Natural killer cell (primary cell): ENCODE results near the gene KCNT1. TPM values are rescaled to one million over a fixed set of nuclear protein-coding genes. Genes with fewer than 3 reads are reported as not detected.

Experiments
- ATAC-seq, 3 donors: fragments of 150-1000 bp in 2 of 3; fragments of 200-7000 bp in 1 of 3; cut with Tn5 transposase; 1 replicate in 1 of 3; 2 replicates in 2 of 3; pipeline ENCODE4 v1.10.0; 2021; ENCODE audit warnings: mild to moderate bottlenecking in 2 of 3, moderate library complexity in 2 of 3
- DNase-seq, 2 donors: peaks; one replicate each; pipeline versions ENCODE4 v3.0.0 to v3.0.0-alpha.2; 2013 to 2021; ENCODE audit warnings: mixed read lengths in 1 of 2
- H3K27ac ChIP-seq: one replicate; pipeline ENCODE4 v1.5.1; 2013; ENCODE audit warnings: mild to moderate bottlenecking, low read length
- H3K27me3 ChIP-seq: one replicate; pipeline ENCODE4 v1.6.1; 2013; ENCODE audit warnings: low read length; ENCODE audit not compliant: control insufficient read depth, insufficient read depth
- H3K36me3 ChIP-seq: one replicate; pipeline ENCODE4 v1.6.1; 2013; ENCODE audit warnings: low read length; ENCODE audit not compliant: control insufficient read depth, insufficient read depth
- H3K4me1 ChIP-seq: one replicate; pipeline ENCODE4 v1.6.1; 2013; ENCODE audit warnings: low read length; ENCODE audit not compliant: control insufficient read depth, insufficient read depth
- H3K4me3 ChIP-seq: one replicate; pipeline ENCODE4 v1.5.1; 2013; ENCODE audit warnings: low read length
- H3K9me3 ChIP-seq: one replicate; pipeline ENCODE4 v1.6.1; 2013; ENCODE audit warnings: low read length; ENCODE audit not compliant: control insufficient read depth, insufficient read depth
- H3K27ac Mint-ChIP-seq, 2 donors: one replicate each; pipeline ENCODE4 v1.8.0; 2022; ENCODE audit warnings: mild to moderate bottlenecking in 2 of 2, mixed read lengths in 2 of 2, moderate library complexity in 1 of 2
- H3K27me3 Mint-ChIP-seq, 2 donors: one replicate each; pipeline ENCODE4 v1.8.0; 2022; ENCODE audit warnings: low read depth in 2 of 2, mixed read lengths in 2 of 2
- H3K36me3 Mint-ChIP-seq: one replicate; pipeline ENCODE4 v1.8.0; 2022; ENCODE audit warnings: mixed read lengths
- H3K4me1 Mint-ChIP-seq, 2 donors: one replicate each; pipeline ENCODE4 v1.8.0; 2022; ENCODE audit warnings: mixed read lengths in 2 of 2
- H3K4me3 Mint-ChIP-seq: one replicate; pipeline ENCODE4 v1.8.0; 2022; ENCODE audit warnings: mild to moderate bottlenecking, moderate library complexity, mixed read lengths
- H3K9me3 Mint-ChIP-seq, 2 donors: one replicate each; pipeline ENCODE4 v1.8.0; 2022; ENCODE audit warnings: mixed read lengths in 2 of 2
- WGBS: methylation state at CpG from one replicate; pipeline ENCODE4 v1.1.7; 2013; ENCODE audit warnings: missing lambda C conversion rate; ENCODE audit not compliant: insufficient coverage; 5-methylcytosine and 5-hydroxymethylcytosine counted together
- intact Hi-C: fragments of 100-400 bp; cut with micrococcal nuclease; formaldehyde crosslinking; loops from one replicate; pipeline ENCODE4 v1.14.2; 2022
- total RNA-seq, 4 donors: library from RNA; stranded (reverse); fragments of 120-200 nt in 1 of 4; gene quantifications; one replicate each; pipeline versions ENCODE4 v1.2.3 to v1.2.4, GENCODE V29; 2013 to 2022
- TF ChIP-seq, protein P1 (sequence below): fragments of 200-600 bp; IDR thresholded peaks from one replicate; pipeline ENCODE4 v1.8.0; 2022; ENCODE audit warnings: antibody characterized with exemption

KCNT1 gene
- total RNA-seq, 3 donors from 2014 or later (not counting 1 experiment from before 2014, with no cell fraction given) = 0.52 to 1.2 (median 0.88) TPM

DNA sequence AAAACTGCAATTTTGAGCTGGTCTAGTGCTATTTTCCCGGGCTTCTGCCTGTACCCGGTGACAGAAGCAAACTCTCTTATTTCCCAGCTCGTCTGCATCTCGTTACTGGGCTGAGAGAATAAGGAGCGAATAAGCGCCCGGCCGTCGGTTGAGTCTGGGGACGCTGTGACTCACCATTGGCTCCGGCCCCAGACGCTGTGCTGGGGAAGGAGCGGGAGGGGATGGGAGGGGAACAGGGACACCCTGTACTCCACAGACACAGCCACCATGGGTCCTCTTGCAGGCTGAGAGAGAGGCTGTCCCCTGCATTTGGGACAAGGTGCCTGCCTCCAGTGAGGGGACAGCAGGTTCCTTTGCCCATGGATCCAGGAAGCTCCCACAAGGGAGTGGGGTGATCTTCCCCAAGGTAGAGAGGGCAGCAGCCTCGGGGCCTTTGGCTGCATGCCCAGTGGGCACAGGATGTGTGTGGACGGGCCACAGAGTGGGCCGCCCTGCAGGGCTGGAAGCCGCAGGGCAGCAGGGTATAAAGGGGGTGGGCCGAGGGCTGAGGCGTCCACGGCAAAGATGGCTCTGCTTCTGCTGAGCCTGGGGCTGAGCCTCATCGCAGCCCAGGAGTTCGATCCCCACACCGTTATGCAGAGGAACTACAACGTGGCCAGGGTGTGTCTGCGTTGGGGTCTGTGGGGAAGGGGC lies 39.1 kb upstream of the KCNT1 start, which contains the start of gene LCN9:
Gene LCN9, plus strand, starts transcription at position 552 of the 693 bp plus-strand sequence. Its CDS starts 13 bp downstream, at position 565.
- Histone ChIP-seq H3K36me3 (no peaks in the 10 kb centered on the region), H3K9me3 (no peaks in the 10 kb centered on the region), H3K4me3 (no peak within 1 kb of the TSS), H3K27me3 (no peaks in the 10 kb centered on the region), H3K4me1 (no peaks in the 10 kb centered on the region), H3K27ac (no peak within 1 kb of the TSS)
- H3K9me3 Mint-ChIP-seq = no peaks in the 10 kb centered on the region
- H3K27ac Mint-ChIP-seq = no peak within 1 kb of the TSS
- H3K4me3 Mint-ChIP-seq = no peak within 1 kb of the TSS
- 76% methylated on average over 25 of the region's 25 CpGs for WGBS
- no peak for ATAC-seq
- H3K4me1 Mint-ChIP-seq = no peaks in the 10 kb centered on the region
- no peak for DNase-seq
- intact Hi-C loops = no loop called here
- H3K36me3 Mint-ChIP-seq = no peaks in the 10 kb centered on the region
- TF ChIP-seq, protein P1, sequence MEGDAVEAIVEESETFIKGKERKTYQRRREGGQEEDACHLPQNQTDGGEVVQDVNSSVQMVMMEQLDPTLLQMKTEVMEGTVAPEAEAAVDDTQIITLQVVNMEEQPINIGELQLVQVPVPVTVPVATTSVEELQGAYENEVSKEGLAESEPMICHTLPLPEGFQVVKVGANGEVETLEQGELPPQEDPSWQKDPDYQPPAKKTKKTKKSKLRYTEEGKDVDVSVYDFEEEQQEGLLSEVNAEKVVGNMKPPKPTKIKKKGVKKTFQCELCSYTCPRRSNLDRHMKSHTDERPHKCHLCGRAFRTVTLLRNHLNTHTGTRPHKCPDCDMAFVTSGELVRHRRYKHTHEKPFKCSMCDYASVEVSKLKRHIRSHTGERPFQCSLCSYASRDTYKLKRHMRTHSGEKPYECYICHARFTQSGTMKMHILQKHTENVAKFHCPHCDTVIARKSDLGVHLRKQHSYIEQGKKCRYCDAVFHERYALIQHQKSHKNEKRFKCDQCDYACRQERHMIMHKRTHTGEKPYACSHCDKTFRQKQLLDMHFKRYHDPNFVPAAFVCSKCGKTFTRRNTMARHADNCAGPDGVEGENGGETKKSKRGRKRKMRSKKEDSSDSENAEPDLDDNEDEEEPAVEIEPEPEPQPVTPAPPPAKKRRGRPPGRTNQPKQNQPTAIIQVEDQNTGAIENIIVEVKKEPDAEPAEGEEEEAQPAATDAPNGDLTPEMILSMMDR = no peak
- no peaks in the 10 kb centered on the region for H3K27me3 Mint-ChIP-seq

DNA sequence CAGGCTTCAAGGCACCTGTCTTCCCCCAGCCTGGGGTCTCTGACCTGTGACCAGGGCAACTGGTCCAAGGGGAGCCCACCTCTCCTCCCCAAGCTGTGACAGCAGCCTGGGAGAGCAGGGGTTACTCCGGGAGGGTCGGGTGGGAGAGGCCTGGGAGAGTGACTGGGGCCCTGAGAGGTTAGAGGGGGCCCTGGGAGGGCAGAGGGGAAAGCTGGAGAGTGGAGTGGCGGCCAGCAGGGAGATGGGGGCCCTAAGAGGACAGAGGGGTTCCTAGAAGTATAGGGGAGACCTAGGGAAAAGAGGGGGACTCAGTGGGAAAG lies 38.6 kb upstream of the KCNT1 start:
- ATAC-seq = no peak
- DNase-seq = no peak
- H3K4me1 ChIP-seq = no peaks in the 10 kb centered on the region
- H3K27ac ChIP-seq = no peak overlapping the region
- intact Hi-C loops = no loop called here
- Mint-ChIP-seq H3K27ac (no peak overlapping the region), H3K36me3 (no peaks in the 10 kb centered on the region), H3K9me3 (no peaks in the 10 kb centered on the region), H3K27me3 (no peaks in the 10 kb centered on the region), H3K4me3 (no peak overlapping the region), H3K4me1 (no peaks in the 10 kb centered on the region)
- H3K27me3 ChIP-seq = no peaks in the 10 kb centered on the region
- TF ChIP-seq, protein P1 = no peak
- WGBS = 61% methylated on average over 3 of the region's 3 CpGs
- no peaks in the 10 kb centered on the region for H3K9me3 ChIP-seq
- H3K36me3 ChIP-seq = no peaks in the 10 kb centered on the region
- no peak overlapping the region for H3K4me3 ChIP-seq

DNA sequence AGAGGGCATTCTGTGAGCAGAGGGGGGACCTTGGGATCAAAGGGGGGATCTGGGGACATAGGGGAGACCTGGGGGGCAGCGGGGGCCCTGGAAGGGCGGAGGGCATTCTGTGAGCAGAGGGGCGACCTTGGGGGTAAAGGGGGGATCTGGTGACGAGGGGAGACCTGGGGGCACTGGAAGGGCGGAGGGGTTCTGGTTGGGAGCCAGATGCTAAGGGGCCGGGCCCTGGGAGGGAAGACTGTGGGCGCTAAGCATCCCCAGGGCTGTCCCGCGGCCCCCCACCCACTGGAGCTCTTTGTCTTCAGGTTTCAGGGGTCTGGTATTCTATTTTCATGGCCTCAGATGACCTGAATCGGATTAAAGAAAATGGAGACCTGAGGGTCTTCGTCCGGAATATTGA lies 38.1 kb upstream of the KCNT1 start:
- no peaks in the 10 kb centered on the region for H3K9me3 Mint-ChIP-seq
- Histone ChIP-seq H3K27me3 (no peaks in the 10 kb centered on the region), H3K9me3 (no peaks in the 10 kb centered on the region), H3K4me1 (no peaks in the 10 kb centered on the region), H3K36me3 (no peaks in the 10 kb centered on the region), H3K27ac (no peak overlapping the region), H3K4me3 (no peak overlapping the region)
- H3K27me3 Mint-ChIP-seq = no peaks in the 10 kb centered on the region
- 85% methylated on average over 12 of the region's 12 CpGs for WGBS
- ATAC-seq (no peak), DNase-seq (no peak)
- H3K36me3 Mint-ChIP-seq = no peaks in the 10 kb centered on the region
- H3K4me1 Mint-ChIP-seq = no peaks in the 10 kb centered on the region
- no peak overlapping the region for H3K4me3 Mint-ChIP-seq
- intact Hi-C loops = no loop called here
- no peak overlapping the region for H3K27ac Mint-ChIP-seq
- TF ChIP-seq, protein P1 = no peak

DNA sequence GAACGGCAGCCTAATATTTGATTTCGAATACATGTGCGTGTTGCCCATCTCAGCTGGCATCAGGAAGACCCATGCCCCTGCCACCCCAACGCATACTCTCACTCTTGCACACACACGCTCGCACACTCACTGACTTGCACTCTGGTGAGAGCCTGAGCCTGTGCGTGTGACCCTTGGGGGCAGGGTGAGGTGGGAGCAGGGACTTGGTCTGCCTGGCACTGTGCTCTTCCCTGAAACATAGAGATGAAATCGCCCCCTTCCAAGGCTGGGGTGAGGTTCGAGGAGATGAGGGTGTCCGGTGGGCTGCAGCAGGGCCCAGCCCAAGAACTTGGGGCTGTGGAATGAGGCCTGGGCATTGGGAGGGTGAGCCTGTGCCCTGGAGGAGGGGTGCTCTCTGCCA lies 37.7 kb upstream of the KCNT1 start:
- Histone ChIP-seq H3K27me3 (no peaks in the 10 kb centered on the region), H3K4me1 (no peaks in the 10 kb centered on the region), H3K27ac (no peak overlapping the region), H3K36me3 (no peaks in the 10 kb centered on the region), H3K9me3 (no peaks in the 10 kb centered on the region), H3K4me3 (no peak overlapping the region)
- Mint-ChIP-seq H3K9me3 (no peaks in the 10 kb centered on the region), H3K4me1 (no peaks in the 10 kb centered on the region), H3K36me3 (no peaks in the 10 kb centered on the region), H3K27me3 (no peaks in the 10 kb centered on the region), H3K27ac (no peak overlapping the region), H3K4me3 (no peak overlapping the region)
- WGBS = 84% methylated on average over 10 of the region's 10 CpGs
- DNase-seq = no peak
- no peak for ATAC-seq
- intact Hi-C loops = no loop called here
- TF ChIP-seq, protein P1 = no peak
